Activated gamma-delta T cell (primary cell): Measurements from ENCODE around the gene RPS6KA3.

Experiments used
- DNase-seq: peaks from one replicate; lab custom pipeline; 2025; lab: John Stamatoyannopoulos, UW
- total RNA-seq, 2 donors: gene quantifications; one replicate each; lab custom pipeline; 2026; lab: John Stamatoyannopoulos, UW

Gene RPS6KA3
- total RNA-seq: 353 to 427 reads per million in 2 donors

GRCh38 chrX:20266810-20267606 lies at the start of gene RPS6KA3:
TSS of gene RPS6KA3 (minus strand) at chrX:20266909. CDS start at chrX:20266632, 277 bp downstream.
- DNase-seq: peak; percentile 94

GRCh38 chrX:20315140-20315539 lies 48.4 kb upstream of the RPS6KA3 start:
- no peak for DNase-seq

- DNase-seq: no peak
These were observed 47.2 kb upstream of the RPS6KA3 start for GRCh38 chrX:20313899-20314298.

GRCh38 chrX:20312018-20312417 lies 45.3 kb upstream of the RPS6KA3 start:
- DNase-seq: no peak

- DNase-seq: no peak
These were observed 44.8 kb upstream of the RPS6KA3 start for GRCh38 chrX:20311505-20311904.

GRCh38 chrX:20309806-20310205 lies 43.1 kb upstream of the RPS6KA3 start:
- no peak for DNase-seq

GRCh38 chrX:20306668-20307067 lies 40.0 kb upstream of the RPS6KA3 start:
- no peak for DNase-seq

GRCh38 chrX:20300822-20301221 lies 34.1 kb upstream of the RPS6KA3 start:
- DNase-seq: no peak

GRCh38 chrX:20294957-20295356 lies 28.2 kb upstream of the RPS6KA3 start:
- DNase-seq: no peak

GRCh38 chrX:20294284-20294683 lies 27.6 kb upstream of the RPS6KA3 start:
- DNase-seq: no peak

- no peak for DNase-seq
These were observed 18.8 kb upstream of the RPS6KA3 start for GRCh38 chrX:20285511-20285910.

GRCh38 chrX:20284992-20285391 lies 18.3 kb upstream of the RPS6KA3 start:
- no peak for DNase-seq

- no peak for DNase-seq
These were observed 17.7 kb upstream of the RPS6KA3 start for GRCh38 chrX:20284444-20284843.

- DNase-seq: no peak
These were observed 14.2 kb upstream of the RPS6KA3 start for GRCh38 chrX:20280938-20281337.

GRCh38 chrX:20274121-20274520 lies 7.4 kb upstream of the RPS6KA3 start:
- no peak for DNase-seq

- DNase-seq: no peak
These were observed 5.0 kb upstream of the RPS6KA3 start for GRCh38 chrX:20271730-20272129.

- no peak for DNase-seq
These were observed 4.5 kb upstream of the RPS6KA3 start for GRCh38 chrX:20271186-20271585.

GRCh38 chrX:20270562-20270890 lies 3.8 kb upstream of the RPS6KA3 start:
- no peak for DNase-seq

GRCh38 chrX:20269848-20270561 lies 3.3 kb upstream of the RPS6KA3 start:
- no peak for DNase-seq

GRCh38 chrX:20267931-20268701 lies 1.4 kb upstream of the RPS6KA3 start:
- DNase-seq: peak; percentile 12

- DNase-seq: no peak
These were observed 860 bp upstream of the RPS6KA3 start for GRCh38 chrX:20267607-20267930.
